Colonic mucosa (tissue), 4 donors: ENCODE measurements around the gene RPGRIP1L. TPM values are rescaled to one million over a fixed set of nuclear protein-coding genes. Genes with fewer than 3 reads are reported as not detected.

ENCODE experiments used
- DNase-seq: peaks from one replicate; pipeline ENCODE4 v3.0.0-alpha.2; 2020
- H3K27ac ChIP-seq: fragments of 200-600 bp; one replicate; pipeline ENCODE4 v1.8.0; 2021
- H3K27me3 ChIP-seq: fragments of 200-600 bp; one replicate; pipeline ENCODE4 v1.8.0; 2021
- H3K36me3 ChIP-seq: fragments of 200-600 bp; one replicate; pipeline ENCODE4 v1.8.0; 2021
- H3K4me1 ChIP-seq: fragments of 200-600 bp; one replicate; pipeline ENCODE4 v1.8.0; 2021; ENCODE audit warnings: mild to moderate bottlenecking
- H3K4me3 ChIP-seq: fragments of 200-600 bp; one replicate; pipeline ENCODE4 v1.8.0; 2021
- H3K9ac ChIP-seq, 2 donors: one replicate each; pipeline ENCODE4 v1.7.0; 2013; ENCODE audit warnings: control low read depth in 2 of 2, low read depth in 2 of 2, low read length in 2 of 2
- H3K9me3 ChIP-seq: fragments of 200-600 bp; one replicate; pipeline ENCODE4 v1.8.0; 2021
- intact Hi-C: fragments of 100-400 bp; cut with DNase I; formaldehyde crosslinking; loops from one replicate; pipeline ENCODE4 v1.14.1; 2022
- total RNA-seq, 2 donors: library from RNA; stranded (reverse); fragmentation: NEBNext Ultra II Directional in 1 of 2; extraction: Animal tissue kit (Norgen Biotek cat#: 25700) in 1 of 2; gene quantifications; one replicate each; pipeline ENCODE4 v1.2.1, GENCODE V29; 2021
- TF ChIP-seq, protein P1 (sequence below): fragments of 200-600 bp; IDR thresholded peaks from one replicate; pipeline ENCODE4 v1.8.0; 2022; ENCODE audit warnings: antibody characterized with exemption, mild to moderate bottlenecking
- donor health status: healthy.
- donor health status: DM: no; HTN: no; CAD: no.
- donor health status: DM: no; HTN: no; CAD: no.

Gene RPGRIP1L
- total RNA-seq, 2 donors from 2014 or later = 1.6 to 5.5 TPM

DNA sequence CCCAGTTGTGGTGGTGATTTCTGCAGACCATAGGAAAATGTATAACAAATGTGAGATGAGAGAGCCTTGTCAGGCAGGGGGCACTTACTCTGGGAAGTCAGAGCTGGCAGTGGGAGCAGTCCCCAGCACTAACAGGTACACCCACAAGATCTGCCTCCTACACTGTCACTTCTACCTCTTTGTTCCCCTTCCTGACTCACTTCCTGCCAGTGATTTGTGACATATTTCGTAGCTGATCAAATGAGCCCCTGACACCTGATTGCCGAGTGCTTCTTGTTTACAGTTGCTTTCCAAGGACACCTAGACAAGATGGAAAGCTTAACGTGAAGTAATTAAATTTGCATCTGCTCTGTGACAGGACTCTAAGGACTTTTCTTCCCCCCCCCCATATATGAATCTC lies 40.8 kb upstream of the RPGRIP1L start:
- DNase-seq = no peak
- no peaks in the 10 kb centered on the region for H3K36me3 ChIP-seq
- H3K27ac ChIP-seq = no peak overlapping the region
- H3K9me3 ChIP-seq = no peaks in the 10 kb centered on the region
- intact Hi-C loops = no loop called here
- H3K9ac ChIP-seq = no peak overlapping the region
- no peaks in the 10 kb centered on the region for H3K27me3 ChIP-seq
- peaks cover 8% of the 10 kb centered on the region for H3K4me1 ChIP-seq
- H3K4me3 ChIP-seq = no peak overlapping the region
- TF ChIP-seq, protein P1, sequence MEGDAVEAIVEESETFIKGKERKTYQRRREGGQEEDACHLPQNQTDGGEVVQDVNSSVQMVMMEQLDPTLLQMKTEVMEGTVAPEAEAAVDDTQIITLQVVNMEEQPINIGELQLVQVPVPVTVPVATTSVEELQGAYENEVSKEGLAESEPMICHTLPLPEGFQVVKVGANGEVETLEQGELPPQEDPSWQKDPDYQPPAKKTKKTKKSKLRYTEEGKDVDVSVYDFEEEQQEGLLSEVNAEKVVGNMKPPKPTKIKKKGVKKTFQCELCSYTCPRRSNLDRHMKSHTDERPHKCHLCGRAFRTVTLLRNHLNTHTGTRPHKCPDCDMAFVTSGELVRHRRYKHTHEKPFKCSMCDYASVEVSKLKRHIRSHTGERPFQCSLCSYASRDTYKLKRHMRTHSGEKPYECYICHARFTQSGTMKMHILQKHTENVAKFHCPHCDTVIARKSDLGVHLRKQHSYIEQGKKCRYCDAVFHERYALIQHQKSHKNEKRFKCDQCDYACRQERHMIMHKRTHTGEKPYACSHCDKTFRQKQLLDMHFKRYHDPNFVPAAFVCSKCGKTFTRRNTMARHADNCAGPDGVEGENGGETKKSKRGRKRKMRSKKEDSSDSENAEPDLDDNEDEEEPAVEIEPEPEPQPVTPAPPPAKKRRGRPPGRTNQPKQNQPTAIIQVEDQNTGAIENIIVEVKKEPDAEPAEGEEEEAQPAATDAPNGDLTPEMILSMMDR = no peak

DNA sequence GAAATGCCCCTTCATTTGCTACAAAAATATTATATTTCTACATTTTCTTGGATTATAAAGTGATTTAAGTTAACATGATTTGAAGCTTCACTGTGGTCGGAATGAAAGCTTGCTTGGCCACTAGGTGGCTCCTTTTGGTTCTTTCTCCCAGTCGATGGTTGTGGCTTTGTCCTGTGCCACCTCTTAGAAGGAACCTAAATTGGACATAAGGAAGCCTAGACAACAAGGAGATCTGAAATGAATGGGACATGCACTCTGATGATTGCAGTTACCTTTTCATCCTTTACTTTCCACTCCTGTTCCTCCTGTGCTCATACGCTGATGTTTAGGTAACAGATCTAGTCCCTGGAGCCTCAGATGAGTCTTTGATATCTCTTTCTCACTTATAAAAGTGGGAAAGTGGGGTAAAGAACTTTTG lies 39.5 kb upstream of the RPGRIP1L start:
- H3K9ac ChIP-seq = no peak overlapping the region
- no peak overlapping the region for H3K27ac ChIP-seq
- peaks cover 8% of the 10 kb centered on the region for H3K4me1 ChIP-seq
- intact Hi-C loops = no loop called here
- H3K9me3 ChIP-seq = no peaks in the 10 kb centered on the region
- no peak overlapping the region for H3K4me3 ChIP-seq
- no peaks in the 10 kb centered on the region for H3K36me3 ChIP-seq
- TF ChIP-seq, protein P1 = peak; percentile 39
- no peaks in the 10 kb centered on the region for H3K27me3 ChIP-seq
- no peak for DNase-seq

DNA sequence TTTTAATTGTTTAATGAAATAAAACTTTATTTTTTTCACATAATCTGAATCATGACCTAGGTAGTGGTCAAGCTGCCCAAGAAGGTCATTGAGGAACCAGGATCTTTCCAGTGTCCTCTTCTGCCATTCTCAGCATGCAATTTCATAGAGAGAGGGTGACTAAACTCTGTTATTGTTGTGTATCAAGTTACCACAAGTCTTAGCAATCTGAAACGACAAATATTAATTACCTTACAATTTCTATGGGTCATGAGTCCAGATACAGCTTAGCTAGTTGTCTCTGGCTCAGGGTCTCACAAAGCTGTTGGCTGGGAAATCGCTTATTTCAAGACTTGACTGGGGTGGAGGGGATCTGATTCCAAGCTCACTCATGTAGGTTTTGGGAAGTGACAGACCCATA lies 37.9 kb upstream of the RPGRIP1L start:
- Histone ChIP-seq H3K9ac (no peak overlapping the region), H3K4me3 (no peak overlapping the region), H3K27ac (no peak overlapping the region), H3K36me3 (no peaks in the 10 kb centered on the region), H3K4me1 (peaks cover 8% of the 10 kb centered on the region), H3K9me3 (no peaks in the 10 kb centered on the region), H3K27me3 (no peaks in the 10 kb centered on the region)
- intact Hi-C loops = no loop called here
- no peak for DNase-seq
- TF ChIP-seq, protein P1 = no peak

DNA sequence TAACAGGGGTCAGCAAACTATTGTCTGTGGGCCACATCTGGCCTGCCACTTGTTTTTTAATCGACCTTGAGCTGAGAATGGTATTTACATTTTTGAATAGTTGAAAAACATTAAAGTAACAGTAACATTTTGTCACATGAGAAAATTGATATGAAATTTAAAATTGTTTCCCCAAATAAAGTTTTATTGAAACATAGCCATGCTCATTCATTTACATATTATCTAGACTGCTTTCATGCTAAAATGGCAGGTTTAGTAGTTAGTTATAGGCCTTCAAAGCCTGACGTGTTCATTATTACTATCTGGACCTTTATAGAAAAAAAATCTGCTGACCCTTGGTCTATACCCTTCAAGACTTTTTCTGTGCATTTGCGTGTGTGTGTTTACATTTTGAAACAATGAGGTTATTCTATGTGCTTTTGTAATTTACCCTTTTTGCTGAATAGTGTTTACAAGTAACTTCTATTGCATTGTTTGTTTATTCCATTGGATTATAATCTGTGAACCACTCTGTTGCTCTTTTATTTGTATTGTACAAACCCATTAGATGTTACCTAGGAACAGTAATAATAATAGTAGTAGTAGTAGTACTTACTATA lies 37.4 kb upstream of the RPGRIP1L start:
- Histone ChIP-seq H3K27me3 (no peaks in the 10 kb centered on the region), H3K9ac (no peak overlapping the region), H3K4me1 (peaks cover 8% of the 10 kb centered on the region), H3K36me3 (no peaks in the 10 kb centered on the region), H3K27ac (no peak overlapping the region), H3K4me3 (no peak overlapping the region), H3K9me3 (no peaks in the 10 kb centered on the region)
- DNase-seq = no peak
- TF ChIP-seq, protein P1 = no peak
- intact Hi-C loops = no loop called here

DNA sequence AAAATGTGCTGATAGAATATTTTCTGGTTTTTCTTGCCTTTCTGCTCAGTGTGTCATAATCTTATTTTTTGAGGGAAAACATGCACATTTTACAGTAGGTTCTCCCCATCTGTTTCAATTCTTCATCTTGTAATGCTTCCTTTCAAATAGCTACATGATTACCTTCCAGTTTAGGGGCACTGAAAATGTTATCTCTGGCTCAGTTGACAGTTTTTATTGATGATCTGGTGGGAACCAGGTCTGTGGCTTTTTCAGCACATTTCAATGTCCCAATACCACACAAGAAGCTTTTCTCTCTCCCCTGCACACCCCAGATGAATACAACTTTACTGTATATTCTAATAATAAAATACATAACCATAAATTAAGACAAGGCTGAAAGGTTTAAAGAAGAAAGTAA lies 36.8 kb upstream of the RPGRIP1L start:
- no peak overlapping the region for H3K9ac ChIP-seq
- H3K4me1 ChIP-seq = peaks cover 8% of the 10 kb centered on the region
- H3K9me3 ChIP-seq = no peaks in the 10 kb centered on the region
- H3K36me3 ChIP-seq = no peaks in the 10 kb centered on the region
- intact Hi-C loops = no loop called here
- H3K27ac ChIP-seq = no peak overlapping the region
- no peaks in the 10 kb centered on the region for H3K27me3 ChIP-seq
- no peak for DNase-seq
- no peak overlapping the region for H3K4me3 ChIP-seq
- TF ChIP-seq, protein P1 = no peak
